Esophagus squamous epithelium (tissue), 5 donors: Measurements from ENCODE around the gene BCL2L15. TPM values are rescaled to one million over a fixed set of nuclear protein-coding genes. Genes with fewer than 3 reads are reported as not detected.

Experiments
- DNase-seq: peaks from one replicate; lab custom pipeline; 2025; lab: John Stamatoyannopoulos, UW
- H3K27ac ChIP-seq, 4 donors: fragments of 200-600 bp; sonication (generic); one replicate each; pipeline ENCODE4 v1.5.1; 2016 to 2019; ENCODE audit warnings: mild to moderate bottlenecking in 1 of 4
- H3K27me3 ChIP-seq, 4 donors: fragments of 200-600 bp; sonication (generic); 1 replicate in 3 of 4; 2 replicates in 1 of 4; pipeline versions ENCODE4 v1.5.1 to v1.6.0; 2017 to 2021; ENCODE audit warnings: antibody characterized with exemption in 1 of 4
- H3K36me3 ChIP-seq, 3 donors: fragments of 200-600 bp; sonication (generic); one replicate each; pipeline ENCODE4 v1.5.1; 2016 to 2019
- H3K4me1 ChIP-seq, 3 donors: fragments of 200-600 bp; sonication (generic); one replicate each; pipeline ENCODE4 v1.5.1; 2017 to 2019
- H3K4me3 ChIP-seq, 4 donors: fragments of 200-600 bp; sonication (generic); 1 replicate in 3 of 4; 2 replicates in 1 of 4; pipeline ENCODE4 v1.5.1; 2016 to 2019; ENCODE audit warnings: mild to moderate bottlenecking in 2 of 4, moderate library complexity in 1 of 4
- H3K9me3 ChIP-seq, 3 donors: fragments of 200-600 bp; sonication (generic); one replicate each; pipeline ENCODE4 v1.5.1; 2016 to 2019
- POLR2A ChIP-seq, 4 donors: fragments of 450-650 bp; IDR thresholded peaks; one replicate each; pipeline ENCODE4 v1.6.1; 2017; ENCODE audit warnings: antibody characterized with exemption in 4 of 4, mild to moderate bottlenecking in 4 of 4, moderate library complexity in 3 of 4
- WGBS, 2 donors: methylation state at CpG; one replicate each; pipeline ENCODE4 v1.1.5; 2018; 5-methylcytosine and 5-hydroxymethylcytosine counted together
- intact Hi-C: fragments of 100-400 bp; cut with DNase I; formaldehyde crosslinking; loops from one replicate; pipeline ENCODE4 v1.15.0; 2022
- total RNA-seq, 4 donors: library from RNA; depleted of rRNA; stranded (reverse); fragments of >200 nt; gene quantifications; one replicate each; pipeline ENCODE4 v1.1.0, GENCODE V29; 2016
- TF ChIP-seq, protein P1 (sequence below), 6 experiments: fragments of 450-650 bp in 4 of 6; fragments of 200-600 bp in 2 of 6; sonication (generic) in 2 of 6; IDR thresholded peaks; one replicate each; pipeline ENCODE4 v1.5.1; 2016 to 2019; ENCODE audit warnings: antibody characterized with exemption in 6 of 6, mild to moderate bottlenecking in 4 of 6, moderate library complexity in 4 of 6
- donor health status: DM: yes; HTN: yes; CAD: no.

The BCL2L15 gene
- total RNA-seq, 4 donors from 2014 or later = 0.76 to 6.8 (median 3.4) TPM

DNA sequence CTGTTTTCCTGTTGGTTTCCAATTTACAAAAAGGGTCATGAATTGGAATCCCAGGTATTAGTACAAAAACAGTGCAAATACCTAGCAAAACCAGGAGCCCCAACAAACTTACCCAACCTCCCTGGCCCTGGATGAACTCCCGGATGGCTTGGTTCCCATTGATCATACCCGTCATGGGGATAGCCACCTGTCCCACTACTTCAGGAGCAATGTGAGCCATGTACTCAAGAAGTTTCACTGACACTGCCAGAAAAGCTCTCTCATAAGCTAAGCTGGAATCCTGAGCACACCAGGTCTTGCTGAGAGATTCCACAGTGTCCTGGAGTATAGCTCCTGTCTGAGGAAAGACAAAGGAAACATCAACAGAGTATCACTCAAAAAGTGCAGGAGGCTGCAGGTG is 5.7 kb downstream of the BCL2L15 start:
- Histone ChIP-seq H3K27me3 (no peaks in the 10 kb centered on the region), H3K4me3 (no peak overlapping the region), H3K4me1 (peaks cover 0 to 62% (median 12%) of the 10 kb centered on the region in 3 donors), H3K27ac (peak overlapping the region in 1 of 4 donors; percentile 3), H3K9me3 (no peaks in the 10 kb centered on the region), H3K36me3 (no peaks in the 10 kb centered on the region)
- no peak for DNase-seq
- TF ChIP-seq, protein P1, sequence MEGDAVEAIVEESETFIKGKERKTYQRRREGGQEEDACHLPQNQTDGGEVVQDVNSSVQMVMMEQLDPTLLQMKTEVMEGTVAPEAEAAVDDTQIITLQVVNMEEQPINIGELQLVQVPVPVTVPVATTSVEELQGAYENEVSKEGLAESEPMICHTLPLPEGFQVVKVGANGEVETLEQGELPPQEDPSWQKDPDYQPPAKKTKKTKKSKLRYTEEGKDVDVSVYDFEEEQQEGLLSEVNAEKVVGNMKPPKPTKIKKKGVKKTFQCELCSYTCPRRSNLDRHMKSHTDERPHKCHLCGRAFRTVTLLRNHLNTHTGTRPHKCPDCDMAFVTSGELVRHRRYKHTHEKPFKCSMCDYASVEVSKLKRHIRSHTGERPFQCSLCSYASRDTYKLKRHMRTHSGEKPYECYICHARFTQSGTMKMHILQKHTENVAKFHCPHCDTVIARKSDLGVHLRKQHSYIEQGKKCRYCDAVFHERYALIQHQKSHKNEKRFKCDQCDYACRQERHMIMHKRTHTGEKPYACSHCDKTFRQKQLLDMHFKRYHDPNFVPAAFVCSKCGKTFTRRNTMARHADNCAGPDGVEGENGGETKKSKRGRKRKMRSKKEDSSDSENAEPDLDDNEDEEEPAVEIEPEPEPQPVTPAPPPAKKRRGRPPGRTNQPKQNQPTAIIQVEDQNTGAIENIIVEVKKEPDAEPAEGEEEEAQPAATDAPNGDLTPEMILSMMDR (IDR thresholded peaks at IDR 0.05) = no peak
- TF ChIP-seq POLR2A (IDR thresholded peaks at IDR 0.05) = no peak
- 60 to 93% methylated on average over 2 of the region's 2 CpGs for WGBS, 2 donors
- intact Hi-C loops = no loop called here

DNA sequence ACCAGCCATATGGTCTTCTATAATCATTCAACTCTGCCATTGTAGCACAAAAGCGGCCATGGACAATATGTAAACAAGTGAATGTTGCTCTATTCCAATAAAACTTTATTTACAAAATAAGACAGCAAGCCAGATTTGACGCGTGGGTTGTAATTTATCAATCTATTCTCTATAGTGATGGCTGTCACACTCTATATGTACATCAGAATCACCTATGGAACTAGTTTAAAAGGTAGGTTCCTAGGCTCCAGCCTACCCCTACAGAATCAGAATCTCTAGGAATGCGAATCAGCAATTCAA is 7.7 kb downstream of the BCL2L15 start:
- 78 to 91% methylated on average over 4 of the region's 4 CpGs for WGBS, 2 donors
- DNase-seq = no peak
- intact Hi-C loops = no loop called here
- Histone ChIP-seq H3K4me3 (no peak overlapping the region), H3K4me1 (peaks cover 0 to 44% (median under 1%) of the 10 kb centered on the region in 3 donors), H3K27me3 (no peaks in the 10 kb centered on the region), H3K9me3 (no peaks in the 10 kb centered on the region), H3K27ac (no peak overlapping the region), H3K36me3 (no peaks in the 10 kb centered on the region)
- no peak for TF ChIP-seq POLR2A (IDR thresholded peaks at IDR 0.05)
- TF ChIP-seq, protein P1 (IDR thresholded peaks at IDR 0.05) = no peak

DNA sequence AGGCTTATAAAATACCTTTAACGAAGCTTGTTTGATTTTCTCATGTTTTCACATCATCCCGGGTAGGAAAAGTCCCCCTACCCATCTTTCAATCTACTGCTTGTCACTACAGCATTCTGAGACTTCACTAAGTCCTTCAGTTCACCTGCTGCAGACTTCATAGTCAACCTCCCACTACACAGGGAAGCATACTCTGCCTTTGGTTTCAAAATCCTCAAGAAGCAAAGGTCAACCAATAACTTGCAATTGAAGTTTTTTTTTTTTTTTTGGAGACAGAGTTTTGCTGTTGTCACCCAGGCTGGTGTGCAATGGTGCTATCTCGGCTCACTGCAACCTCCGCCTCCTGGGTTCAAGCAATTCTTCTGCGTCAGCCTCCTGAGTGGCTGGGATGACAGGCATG is 11.2 kb downstream of the BCL2L15 start:
- Histone ChIP-seq H3K27ac (no peak overlapping the region), H3K9me3 (no peaks in the 10 kb centered on the region), H3K4me3 (no peak overlapping the region), H3K27me3 (no peaks in the 10 kb centered on the region), H3K36me3 (no peaks in the 10 kb centered on the region), H3K4me1 (peaks cover 6 to 58% (median 10%) of the 10 kb centered on the region in 3 donors)
- intact Hi-C loops = no loop called here
- TF ChIP-seq, protein P1 (IDR thresholded peaks at IDR 0.05) = no peak
- TF ChIP-seq POLR2A (IDR thresholded peaks at IDR 0.05) = no peak
- WGBS, 2 donors = 93 to 96% methylated on average over 5 of the region's 5 CpGs
- DNase-seq = no peak

DNA sequence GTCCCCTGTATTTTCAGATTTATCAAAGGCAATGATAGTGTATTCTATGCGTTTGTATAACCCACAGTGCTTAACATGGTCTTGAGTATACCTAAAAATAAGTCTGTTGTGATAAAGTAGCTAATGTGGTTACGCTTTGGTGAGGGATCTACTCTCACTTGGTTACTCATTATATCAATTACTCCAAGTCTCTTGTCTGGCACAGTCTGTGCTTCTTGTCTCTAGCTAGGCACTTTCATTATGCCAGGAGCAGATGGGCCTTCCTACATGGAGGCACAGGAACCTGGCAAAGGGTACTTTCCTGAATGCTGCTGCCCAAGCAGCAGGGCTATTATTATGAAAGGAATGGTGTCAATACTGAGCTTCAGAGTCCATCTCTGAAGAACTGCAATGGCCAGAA is 11.7 kb downstream of the BCL2L15 start:
- no peak for TF ChIP-seq POLR2A (IDR thresholded peaks at IDR 0.05)
- TF ChIP-seq, protein P1 (IDR thresholded peaks at IDR 0.05) = no peak
- intact Hi-C loops = no loop called here
- H3K4me3 ChIP-seq = no peak overlapping the region
- H3K36me3 ChIP-seq = no peaks in the 10 kb centered on the region
- no peak overlapping the region for H3K27ac ChIP-seq
- no peak for DNase-seq
- no peaks in the 10 kb centered on the region for H3K27me3 ChIP-seq
- H3K4me1 ChIP-seq = peaks cover 6 to 54% (median 10%) of the 10 kb centered on the region in 3 donors
- no peaks in the 10 kb centered on the region for H3K9me3 ChIP-seq
- 81 to 91% methylated on average over 2 of the region's 2 CpGs for WGBS, 2 donors

DNA sequence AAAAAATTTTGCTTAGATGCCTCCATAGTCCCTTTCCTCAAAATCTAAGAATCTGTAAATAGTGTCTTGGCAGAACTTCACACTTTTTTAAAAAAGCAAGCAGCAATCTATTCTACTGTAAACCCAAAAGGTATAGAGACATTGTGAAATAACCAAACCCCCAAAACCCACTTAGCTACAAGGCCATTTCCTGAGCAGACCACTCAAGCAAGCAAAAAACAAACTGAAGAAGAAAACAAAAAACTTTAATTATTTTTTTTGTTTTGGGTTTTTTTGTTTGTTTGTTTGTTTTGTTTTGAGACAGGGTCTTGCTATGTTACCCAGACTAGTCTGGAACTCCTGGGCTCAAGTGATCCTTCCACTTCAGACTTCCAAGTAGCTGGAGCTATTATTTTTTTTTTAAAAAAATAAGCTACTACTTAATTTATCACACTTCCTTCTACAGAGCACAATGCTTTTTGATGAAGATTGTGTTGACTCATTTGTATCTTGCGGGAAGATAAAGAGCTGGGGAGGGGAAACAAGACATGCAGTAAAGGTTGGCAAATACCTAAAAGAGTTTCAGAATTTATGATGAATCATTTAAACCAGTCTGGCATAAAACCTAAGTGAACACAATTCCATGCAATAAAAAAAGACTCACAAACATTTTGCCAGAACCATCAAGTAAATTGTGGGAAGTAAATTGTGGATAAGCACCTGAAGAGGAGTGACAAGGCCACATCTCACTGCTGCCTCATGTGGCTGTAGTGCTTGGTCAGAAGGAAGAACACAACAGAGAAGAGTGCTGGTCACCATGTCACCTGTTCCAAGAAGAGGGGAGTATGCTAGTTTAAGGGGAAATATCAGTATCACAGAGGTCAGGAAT is 13.1 kb downstream of the BCL2L15 start:
- TF ChIP-seq, protein P1 (IDR thresholded peaks at IDR 0.05) = peak in 1 of 6 experiments; percentile 23
- TF ChIP-seq POLR2A (IDR thresholded peaks at IDR 0.05) = no peak
- H3K4me3 ChIP-seq = no peak overlapping the region
- H3K4me1 ChIP-seq = peaks cover 6 to 54% (median 10%) of the 10 kb centered on the region in 3 donors
- H3K36me3 ChIP-seq = no peaks in the 10 kb centered on the region
- H3K27me3 ChIP-seq = no peaks in the 10 kb centered on the region
- WGBS, 2 donors = 21 to 23% methylated on average over 1 of the region's 1 CpG
- no peak for DNase-seq
- H3K27ac ChIP-seq = peak overlapping the region; percentile 17 to 45 (median 30)
- intact Hi-C loops = no loop called here
- H3K9me3 ChIP-seq = no peaks in the 10 kb centered on the region
